ENCODE results near the gene C2orf81. TPM values are rescaled to one million over a fixed set of nuclear protein-coding genes. Genes with fewer than 3 reads are reported as not detected.
A peak's percentile ranks its signal among the peaks of the same experiment; 100 is the strongest.

C2orf81 gene
- total RNA-seq, 1 donor from 2014 or later: 1.8 TPM

- no peaks in the 10 kb centered on the region for H3K27me3 ChIP-seq
- no peak overlapping the region for H3K27ac ChIP-seq
- peaks cover 49% of the 10 kb centered on the region for H3K4me1 ChIP-seq
- H2AFZ ChIP-seq (replicated peaks): no peak overlapping the region
- DNase-seq (ENCODE audit: low spot score): no peak
- H3F3A ChIP-seq (ENCODE audit: low read depth): peaks cover 28% of the 10 kb centered on the region
- Mint-ChIP-seq H3K27ac (no peak overlapping the region), H3K4me3 (no peak overlapping the region), H3K36me3 (peaks cover 13% of the 10 kb centered on the region), H3K9me3 (no peaks in the 10 kb centered on the region), H3K4me1 (peaks cover 42% of the 10 kb centered on the region), H3K27me3 (ENCODE audit: insufficient read depth, low read depth) (peaks cover 2% of the 10 kb centered on the region)
- no peaks in the 10 kb centered on the region for H3K9me3 ChIP-seq (ENCODE audit: low read depth)
- H3K4me3 ChIP-seq: no peak overlapping the region
- H3K36me3 ChIP-seq: no peaks in the 10 kb centered on the region
- peaks cover 56% of the 10 kb centered on the region for H4K20me1 ChIP-seq (ENCODE audit: low read depth)
- H3K79me2 ChIP-seq (ENCODE audit: low read depth): peaks cover 67% of the 10 kb centered on the region
- TF ChIP-seq EZH2 (IDR thresholded peaks at IDR 0.05): no peak
- TF ChIP-seq EZH2phosphoT487 (IDR thresholded peaks at IDR 0.05): no peak
- no peak for TF ChIP-seq CTCF (IDR thresholded peaks at IDR 0.05)
- no peak overlapping the region for H3K4me2 ChIP-seq
- H3K9ac ChIP-seq: no peak overlapping the region
Measured at GRCh38 chr2:74378007-74378406, 43.4 kb downstream of the C2orf81 start.

- Histone ChIP-seq H3K27me3 (no peaks in the 10 kb centered on the region), H3K36me3 (no peaks in the 10 kb centered on the region), H3K9me3 (ENCODE audit: low read depth) (no peaks in the 10 kb centered on the region), H3K4me1 (peaks cover 48% of the 10 kb centered on the region), H3K27ac (no peak overlapping the region), H3F3A (ENCODE audit: low read depth) (peaks cover 28% of the 10 kb centered on the region), H3K79me2 (ENCODE audit: low read depth) (peaks cover 64% of the 10 kb centered on the region), H2AFZ (replicated peaks) (no peak overlapping the region), H4K20me1 (ENCODE audit: low read depth) (peaks cover 49% of the 10 kb centered on the region), H3K9ac (no peak overlapping the region), H3K4me2 (no peak overlapping the region), H3K4me3 (no peak overlapping the region)
- DNase-seq (ENCODE audit: low spot score): no peak
- Mint-ChIP-seq H3K27ac (peak overlapping the region; percentile 37), H3K27me3 (ENCODE audit: insufficient read depth, low read depth) (no peaks in the 10 kb centered on the region), H3K4me1 (peaks cover 44% of the 10 kb centered on the region), H3K36me3 (peaks cover 15% of the 10 kb centered on the region), H3K9me3 (no peaks in the 10 kb centered on the region), H3K4me3 (peak overlapping the region; percentile 65)
- TF ChIP-seq EZH2 (IDR thresholded peaks at IDR 0.05) (no peak), CTCF (IDR thresholded peaks at IDR 0.05) (no peak), EZH2phosphoT487 (IDR thresholded peaks at IDR 0.05) (no peak)
Measured at GRCh38 chr2:74375838-74376237, 45.6 kb downstream of the C2orf81 start.

- Mint-ChIP-seq H3K36me3 (peaks cover 25% of the 10 kb centered on the region), H3K27ac (peak overlapping the region; percentile 91), H3K4me1 (peaks cover 33% of the 10 kb centered on the region), H3K27me3 (ENCODE audit: insufficient read depth, low read depth) (no peaks in the 10 kb centered on the region), H3K4me3 (peak overlapping the region; percentile 90), H3K9me3 (no peaks in the 10 kb centered on the region)
- TF ChIP-seq EZH2phosphoT487 (IDR thresholded peaks at IDR 0.05) (no peak), CTCF (IDR thresholded peaks at IDR 0.05) (no peak), EZH2 (IDR thresholded peaks at IDR 0.05) (no peak)
- no peaks in the 10 kb centered on the region for H3K9me3 ChIP-seq (ENCODE audit: low read depth)
- peaks cover 23% of the 10 kb centered on the region for H3F3A ChIP-seq (ENCODE audit: low read depth)
- peak overlapping the region; percentile 46 for H2AFZ ChIP-seq (replicated peaks)
- H3K27ac ChIP-seq: peak overlapping the region; percentile 63
- H3K27me3 ChIP-seq: no peaks in the 10 kb centered on the region
- no peaks in the 10 kb centered on the region for H3K36me3 ChIP-seq
- peak overlapping the region; percentile 48 for H3K4me3 ChIP-seq
- H3K4me1 ChIP-seq: peaks cover 38% of the 10 kb centered on the region
- no peak overlapping the region for H3K9ac ChIP-seq
- peaks cover 59% of the 10 kb centered on the region for H3K79me2 ChIP-seq (ENCODE audit: low read depth)
- peak; percentile 93 for DNase-seq (ENCODE audit: low spot score)
- H4K20me1 ChIP-seq (ENCODE audit: low read depth): peaks cover 37% of the 10 kb centered on the region
- peak overlapping the region; percentile 85 for H3K4me2 ChIP-seq
Measured at GRCh38 chr2:74374509-74375205, 46.8 kb downstream of the C2orf81 start.
